A549 treated with CORT108297 at 1 μM for 4 hours (cell line): ENCODE data around the gene PGA3. TPM values are rescaled to one million over a fixed set of nuclear protein-coding genes. Genes with fewer than 3 reads are reported as not detected.

Source experiments
- total RNA-seq: library from RNA; stranded (reverse); fragments of 200-300 nt; extraction: Qiagen RNA extraction; gene quantifications from 5 replicates; pipeline ENCODE4 v1.2.3, GENCODE V29; 2022

PGA3 gene
- total RNA-seq: 0.06 TPM in 1 of 5 replicates, not detected in the others

GRCh38 chr11:61202950-61203746 lies at the start of gene PGA3:
TSS of gene PGA3 (plus strand) at chr11:61203515. CDS start at chr11:61203565, 50 bp downstream.

GRCh38 chr11:61161190-61162091 lies 41.9 kb upstream of the PGA3 start, which contains the start of gene VPS37C:
TSS of gene VPS37C (minus strand) at chr11:61161426. CDS start at chr11:61138829, 22,597 bp downstream.

GRCh38 chr11:61222047-61222446 lies 18.7 kb downstream of the PGA3 start, which contains the start of gene PGA4:
TSS of gene PGA4 (plus strand) at chr11:61222347. CDS start at chr11:61222401, 54 bp downstream.

GRCh38 chr11:61240875-61241274 lies 37.6 kb downstream of the PGA3 start, which contains the start of gene PGA5:
TSS of gene PGA5 (plus strand) at chr11:61241175. CDS start at chr11:61241227, 52 bp downstream.

Other genes with a start within 250 kb of the PGA3 start
- gene CD6, start 231.8 kb upstream of the PGA3 start, total RNA-seq: 0.07 to 0.20 TPM (median 0.15 TPM) in 5 replicates
- gene CD5, start 101.0 kb upstream of the PGA3 start, total RNA-seq: not detected in 5 replicates
- 16.8 to 19.7 TPM (median 18.2 TPM) in 5 replicates for gene VPS37C, start 42.1 kb upstream of the PGA3 start, total RNA-seq
- gene PGA4, start 18.8 kb downstream of the PGA3 start, total RNA-seq: 0.06 TPM in 1 of 5 replicates, not detected in the others
- not detected in 5 replicates for gene PGA5, start 37.7 kb downstream of the PGA3 start, total RNA-seq
- 0.48 to 0.72 TPM (median 0.61 TPM) in 5 replicates for gene VWCE, start 91.8 kb downstream of the PGA3 start, total RNA-seq
- gene DDB1, start 129.6 kb downstream of the PGA3 start, total RNA-seq: 163 to 168 TPM (median 166 TPM) in 5 replicates
- 40.9 to 76.4 TPM (median 70.7 TPM) in 5 replicates for gene TKFC, start 129.7 kb downstream of the PGA3 start, total RNA-seq
- 34.5 to 50.4 TPM (median 47.0 TPM) in 5 replicates for gene CYB561A3, start 158.4 kb downstream of the PGA3 start, total RNA-seq
- 95.7 to 111 TPM (median 104 TPM) in 5 replicates for gene TMEM138, start 158.9 kb downstream of the PGA3 start, total RNA-seq
- 16.9 to 21.4 TPM (median 19.3 TPM) in 5 replicates for gene TMEM216, start 189.1 kb downstream of the PGA3 start, total RNA-seq
- gene CPSF7, start 226.5 kb downstream of the PGA3 start, total RNA-seq: 66.6 to 73.2 TPM (median 72.5 TPM) in 5 replicates
- 35.3 to 50.9 TPM (median 45.1 TPM) in 5 replicates for gene SDHAF2, start 226.6 kb downstream of the PGA3 start, total RNA-seq